K562 (cell line): ENCODE results near the gene FES. TPM values are rescaled to one million over a fixed set of nuclear protein-coding genes. Genes with fewer than 3 reads are reported as not detected.

Source experiments
- CBFA2T2 ChIP-seq: fragments of 450-650 bp; conservative IDR thresholded peaks from 2 replicates; pipeline ENCODE4 v1.6.1; 2017; ENCODE audit warnings: mild to moderate bottlenecking
- CHCHD3 ChIP-seq: fragments of 250-450 bp; sonication (Bioruptor Pico); IDR thresholded peaks from 2 replicates; pipeline ENCODE4 v2.1.2; 2022; ENCODE audit warnings: mild to moderate bottlenecking
- CHD4 ChIP-seq: fragments of 200-600 bp; sonication (generic); IDR thresholded peaks from 3 replicates; pipeline ENCODE4 v1.6.1; 2012; ENCODE audit warnings: low read depth, mild to moderate bottlenecking, mixed read lengths, low read length, inconsistent platforms; ENCODE audit not compliant: insufficient read depth, insufficient replicate concordance, poor library complexity, severe bottlenecking
- ELK1 ChIP-seq: sonication (generic); formaldehyde crosslinking; IDR thresholded peaks from 2 replicates; pipeline ENCODE4 v1.8.1; 2022; ENCODE audit warnings: missing genetic modification reagents
- ETS2 ChIP-seq: IDR thresholded peaks from 2 replicates; pipeline ENCODE4 v1.6.1; 2016; ENCODE audit warnings: borderline replicate concordance, missing genetic modification characterization, mild to moderate bottlenecking, moderate library complexity, missing compliant biosample characterization; ENCODE audit not compliant: poor library complexity, severe bottlenecking
- ILK ChIP-seq: fragments of 450-650 bp; IDR thresholded peaks from 2 replicates; pipeline ENCODE4 v1.6.1; 2016; ENCODE audit warnings: missing genetic modification characterization, low read depth, mild to moderate bottlenecking, missing compliant biosample characterization, moderate library complexity, borderline replicate concordance
- KAT8 ChIP-seq: fragments of 450-650 bp; IDR thresholded peaks from 2 replicates; pipeline ENCODE4 v1.6.1; 2016; ENCODE audit warnings: low read depth, mild to moderate bottlenecking
- NR2C2 ChIP-seq, 2 experiments: fragments of 200-800 bp in 1 of 2; sonication (Bioruptor generic) in 1 of 2; sonication (generic) in 1 of 2; formaldehyde crosslinking in 1 of 2; IDR thresholded peaks; 2 replicates each; pipeline versions ENCODE4 v1.6.1 to v1.8.0; 2016 to 2022; ENCODE audit warnings: mild to moderate bottlenecking in 1 of 2, missing compliant biosample characterization in 1 of 2, missing genetic modification characterization in 1 of 2, missing genetic modification reagents in 1 of 2
- PHF8 ChIP-seq: fragments of 200-600 bp; sonication (generic); IDR thresholded peaks from 2 replicates; pipeline ENCODE4 v1.6.1; 2012; ENCODE audit warnings: mixed run types, mild to moderate bottlenecking, inconsistent platforms, low read length, moderate library complexity, borderline replicate concordance
- PPARD ChIP-seq: fragments of 250-450 bp; sonication (Bioruptor Pico); IDR thresholded peaks from 2 replicates; pipeline ENCODE4 v1.8.0; 2022; ENCODE audit warnings: inconsistent platforms, mild to moderate bottlenecking, moderate library complexity
- PRMT5 ChIP-seq: sonication (generic); formaldehyde crosslinking; IDR thresholded peaks from 2 replicates; pipeline ENCODE4 v1.5.0; 2020; ENCODE audit warnings: missing genetic modification reagents
- RBM17 ChIP-seq: fragments of 200-400 bp; formaldehyde crosslinking; IDR thresholded peaks from 2 replicates; pipeline ENCODE4 v1.6.1; 2017; ENCODE audit warnings: low read depth, mild to moderate bottlenecking, low read length, borderline replicate concordance
- SP1 ChIP-seq: sonication (generic); formaldehyde crosslinking; IDR thresholded peaks from 2 replicates; pipeline ENCODE4 v1.8.1; 2022; ENCODE audit warnings: mild to moderate bottlenecking, missing genetic modification reagents
- SUPT5H ChIP-seq: fragments of 450-650 bp; IDR thresholded peaks from 2 replicates; pipeline ENCODE4 v1.6.1; 2016
- TFAP4 ChIP-seq: sonication (generic); formaldehyde crosslinking; IDR thresholded peaks from 2 replicates; pipeline ENCODE4 v1.8.0; 2022; ENCODE audit warnings: missing genetic modification reagents, mild to moderate bottlenecking, moderate library complexity, borderline replicate concordance
- U2AF2 ChIP-seq: fragments of 200-400 bp; formaldehyde crosslinking; optimal IDR thresholded peaks from 2 replicates; pipeline ENCODE3; 2017; ENCODE audit warnings: low read depth, mild to moderate bottlenecking, low read length
- USF1 ChIP-seq: sonication (generic); formaldehyde crosslinking; IDR thresholded peaks from 2 replicates; pipeline ENCODE4 v1.9.0; 2022; ENCODE audit warnings: mild to moderate bottlenecking, missing genetic modification reagents
- ZNF407 ChIP-seq: fragments of 450-650 bp; IDR thresholded peaks from 2 replicates; pipeline ENCODE4 v1.6.1; 2016; ENCODE audit warnings: low read depth
- polyA plus RNA-seq, 8 experiments: library from polyadenylated mRNA; depleted of rRNA in 4 of 8; stranded (reverse) in 5 of 8; unstranded in 3 of 8; fragments of >200 nt; fragmentation: Nextera tagmentation in 2 of 8; fragmentation: Illumina TruSeq in 1 of 8; extraction: Ambion mirVana in 2 of 8; extraction: Trizol in 1 of 8; gene quantifications; 2 replicates each; pipeline versions ENCODE4 v1.2.1 to v1.2.3, GENCODE V29; 2011 to 2014; ENCODE audit warnings: inconsistent platforms in 1 of 8, missing spikeins in 1 of 8
- total RNA-seq, 7 experiments: library from RNA; depleted of rRNA in 6 of 7; stranded (reverse); fragments of >200 nt in 6 of 7; fragmentation: Illumina TruSeq in 2 of 7; extraction: Trizol in 2 of 7; gene quantifications; 2 replicates each; pipeline versions ENCODE4 v1.2.1 to v1.2.3, GENCODE V29; 2011 to 2021; ENCODE audit warnings: low replicate concordance in 1 of 7

Gene FES
- total and polyA plus RNA-seq, 9 of the 15 experiments (the other 6 are each of a cell fraction or from before 2014, with no cell fraction given) = 0.38 to 2.6 (median 0.82) TPM

GRCh38 chr15:90840954-90841353 lies 43.4 kb upstream of the FES start (continued):
- TF ChIP-seq PRMT5 (no peak), CHD4 (no peak), PPARD (no peak), ETS2 (tag) (no peak), SP1 (0 out of 2 replicates have a peak, but pooled peaks have one; percentile 51), ILK (no peak), NR2C2 (CRISPR knock-in tag; IDR thresholded peaks at IDR 0.05) (no peak), NR2C2 (tag; IDR thresholded peaks at IDR 0.05) (peak; percentile 69), ELK1 (no peak), KAT8 (no peak), TFAP4 (CRISPR knock-in tag) (peak; percentile 79), CBFA2T2 (peak; percentile 94), RBM17 (no peak), USF1 (CRISPR knock-in tag) (no peak), U2AF2 (no peak), CHCHD3 (CRISPR knock-in tag) (no peak), SUPT5H (no peak), PHF8 (no peak), ZNF407 (no peak)
